SU-DHL-6 (cell line): Measurements from ENCODE around the gene PGPEP1.
A peak's percentile ranks its signal among the peaks of the same experiment; 100 is the strongest.

Experiments used
- H2AFZ ChIP-seq: fragments of 200-600 bp; sonication (generic); 2 replicates; pipeline ENCODE4 v1.6.1; 2014; ENCODE audit warnings: low read depth, mild to moderate bottlenecking, moderate library complexity, mixed read lengths, antibody characterized with exemption, low read length; ENCODE audit not compliant: severe bottlenecking
- H3F3A ChIP-seq: fragments of 200-600 bp; shearing (Covaris generic); 2 replicates; pipeline ENCODE4 v1.6.0; 2016; ENCODE audit warnings: antibody characterized with exemption, mild to moderate bottlenecking; ENCODE audit not compliant: insufficient read depth
- H3K27ac ChIP-seq: fragments of 200-600 bp; sonication (generic); 2 replicates; pipeline ENCODE4 v1.5.1; 2016; ENCODE audit warnings: low read depth, mild to moderate bottlenecking, low read length, moderate library complexity, mixed read lengths
- H3K27me3 ChIP-seq: fragments of 200-600 bp; sonication (generic), shearing (Covaris generic); 2 replicates; pipeline ENCODE4 v1.6.0; 2014; ENCODE audit warnings: mild to moderate bottlenecking, low read length
- H3K36me3 ChIP-seq: fragments of 200-600 bp; sonication (generic); 2 replicates; pipeline ENCODE4 v1.6.1; 2014; ENCODE audit warnings: mild to moderate bottlenecking, low read length, mixed read lengths
- H3K4me2 ChIP-seq: fragments of 300-600, 200-600 bp; shearing (Covaris generic), sonication (generic); 2 replicates; pipeline ENCODE4 v1.6.0; 2014; ENCODE audit warnings: low read length, low read depth, mild to moderate bottlenecking; ENCODE audit not compliant: poor library complexity, severe bottlenecking
- H3K4me3 ChIP-seq: fragments of 200-600 bp; sonication (generic); 2 replicates; pipeline ENCODE4 v1.5.1; 2014; ENCODE audit warnings: antibody characterized with exemption, low read length, mild to moderate bottlenecking, mixed read lengths; ENCODE audit not compliant: insufficient read depth, poor library complexity, severe bottlenecking
- H3K79me2 ChIP-seq: fragments of 200-600 bp; sonication (generic); 2 replicates; pipeline ENCODE4 v1.6.1; 2014; ENCODE audit warnings: mild to moderate bottlenecking, low read length, moderate library complexity; ENCODE audit not compliant: insufficient read depth
- H3K9ac ChIP-seq: fragments of 200-600 bp; sonication (generic); 2 replicates; pipeline ENCODE4 v1.7.0; 2014; ENCODE audit warnings: mild to moderate bottlenecking, low read length
- H3K9me2 ChIP-seq: fragments of 200-600 bp; sonication (generic); replicated peaks from 2 replicates; pipeline ENCODE4 v1.6.1; 2014; ENCODE audit warnings: low read length; ENCODE audit not compliant: insufficient read depth
- H3K9me3 ChIP-seq: fragments of 200-600 bp; sonication (generic); 2 replicates; pipeline ENCODE4 v1.6.1; 2014; ENCODE audit warnings: low read length, mixed read lengths; ENCODE audit not compliant: insufficient read depth
- H4K20me1 ChIP-seq: fragments of 200-600 bp; sonication (generic); 2 replicates; pipeline ENCODE4 v1.6.1; 2014; ENCODE audit warnings: low read depth, mild to moderate bottlenecking, antibody characterized with exemption, low read length, moderate library complexity, mixed read lengths
- CTCF ChIP-seq: fragments of 200-600 bp; sonication (generic); IDR thresholded peaks from one replicate; pipeline ENCODE4 v1.5.1; 2017; ENCODE audit warnings: antibody characterized with exemption, mild to moderate bottlenecking, low read length, moderate library complexity; ENCODE audit not compliant: insufficient read depth, poor library complexity, severe bottlenecking
- EZH2phosphoT487 ChIP-seq: fragments of 200-600 bp; sonication (generic), shearing (Covaris generic); conservative IDR thresholded peaks from 2 replicates; pipeline ENCODE4 v1.6.1; 2018; ENCODE audit warnings: mild to moderate bottlenecking, antibody characterized with exemption, low read length, moderate library complexity, mixed read lengths

PGPEP1 gene

DNA sequence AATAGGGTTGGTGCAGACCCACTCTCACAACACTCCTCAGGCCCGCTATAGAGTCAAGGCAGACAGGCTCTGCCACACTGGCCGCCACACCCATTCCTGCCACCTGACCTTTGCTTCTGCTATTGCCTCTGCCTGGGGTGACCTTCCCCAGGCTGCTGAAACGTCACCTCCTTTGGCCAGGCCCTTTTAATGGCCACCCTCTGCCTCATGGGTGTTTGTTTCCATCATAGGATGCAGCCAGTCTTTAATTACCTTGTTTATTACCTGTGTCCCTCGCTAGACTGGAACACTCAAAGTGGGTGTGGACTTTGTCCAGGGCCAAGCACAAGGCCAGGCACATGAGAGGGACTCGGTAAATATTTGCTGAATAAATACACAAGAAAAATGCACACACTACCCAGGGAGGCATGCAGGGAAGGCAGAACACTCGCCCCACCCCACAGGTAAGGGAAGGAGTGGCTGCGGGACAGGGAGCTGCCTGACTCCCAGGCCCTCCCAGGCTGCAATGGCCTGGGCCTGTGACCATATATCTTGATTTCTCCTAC is 20.7 kb upstream of the PGPEP1 start:
- Histone ChIP-seq H3K9ac (no peak overlapping the region), H3K36me3 (no peaks in the 10 kb centered on the region), H3F3A (peaks cover 11% of the 10 kb centered on the region), H3K4me2 (no peak overlapping the region), H3K4me3 (no peak overlapping the region), H3K79me2 (peaks cover 45% of the 10 kb centered on the region), H3K9me3 (no peaks in the 10 kb centered on the region), H3K27ac (no peak overlapping the region), H2AFZ (no peak overlapping the region), H3K27me3 (no peaks in the 10 kb centered on the region), H3K9me2 (no peaks in the 10 kb centered on the region), H4K20me1 (no peaks in the 10 kb centered on the region)
- TF ChIP-seq CTCF (no peak), EZH2phosphoT487 (no peak)

- Histone ChIP-seq H3K9me3 (no peaks in the 10 kb centered on the region), H4K20me1 (no peaks in the 10 kb centered on the region), H3K27ac (no peak overlapping the region), H3K27me3 (no peaks in the 10 kb centered on the region), H3K79me2 (peaks cover 45% of the 10 kb centered on the region), H3K36me3 (no peaks in the 10 kb centered on the region), H2AFZ (no peak overlapping the region), H3K4me2 (peak overlapping the region; percentile 94), H3K4me3 (peak overlapping the region; percentile 65), H3K9me2 (no peaks in the 10 kb centered on the region), H3K9ac (peak overlapping the region; percentile 90), H3F3A (peaks cover 11% of the 10 kb centered on the region)
- TF ChIP-seq CTCF (no peak), EZH2phosphoT487 (no peak)
These were observed 19.3 kb upstream of the PGPEP1 start for GRCh38 chr19:18320865-18321733.

DNA sequence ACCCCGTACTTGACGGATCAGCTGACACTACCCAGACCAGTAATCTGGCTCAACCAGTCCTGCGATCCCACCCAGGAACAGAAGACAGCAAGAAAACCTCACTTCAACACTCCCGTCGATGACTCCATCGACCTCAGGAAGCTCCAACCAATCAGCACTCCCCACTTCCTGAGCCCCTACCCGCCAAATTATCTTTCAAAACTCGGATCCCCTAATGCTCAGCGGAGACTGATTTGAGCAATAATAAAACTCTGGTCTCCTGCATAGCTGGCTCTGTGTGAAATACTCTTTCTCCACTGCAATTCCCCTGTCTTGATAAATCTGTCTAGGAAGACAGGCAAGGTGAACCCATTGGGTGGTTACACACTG is 18.7 kb upstream of the PGPEP1 start:
- TF ChIP-seq EZH2phosphoT487: no peak
- no peak for TF ChIP-seq CTCF
- no peaks in the 10 kb centered on the region for H3K9me2 ChIP-seq
- no peaks in the 10 kb centered on the region for H3K27me3 ChIP-seq
- H3F3A ChIP-seq: peaks cover 11% of the 10 kb centered on the region
- peak overlapping the region; percentile 71 for H3K27ac ChIP-seq
- H3K4me3 ChIP-seq: peak overlapping the region; percentile 65
- H3K9me3 ChIP-seq: no peaks in the 10 kb centered on the region
- H3K9ac ChIP-seq: peak overlapping the region; percentile 90
- H3K4me2 ChIP-seq: peak overlapping the region; percentile 94
- no peaks in the 10 kb centered on the region for H3K36me3 ChIP-seq
- no peak overlapping the region for H2AFZ ChIP-seq
- no peaks in the 10 kb centered on the region for H4K20me1 ChIP-seq
- peaks cover 45% of the 10 kb centered on the region for H3K79me2 ChIP-seq
